GM21515 (cell line): Measurements from ENCODE around the gene PBX3.

Experiments used
- ATAC-seq: cut with Tn5 transposase; IDR thresholded peaks from one replicate; pipeline ENCODE4 v1.9.1; 2021; ENCODE audit not compliant: unreplicated experiment

PBX3 gene

GRCh38 chr9:125968714-125969374 lies 221.7 kb downstream of the PBX3 start:
- ATAC-seq = no peak

DNA sequence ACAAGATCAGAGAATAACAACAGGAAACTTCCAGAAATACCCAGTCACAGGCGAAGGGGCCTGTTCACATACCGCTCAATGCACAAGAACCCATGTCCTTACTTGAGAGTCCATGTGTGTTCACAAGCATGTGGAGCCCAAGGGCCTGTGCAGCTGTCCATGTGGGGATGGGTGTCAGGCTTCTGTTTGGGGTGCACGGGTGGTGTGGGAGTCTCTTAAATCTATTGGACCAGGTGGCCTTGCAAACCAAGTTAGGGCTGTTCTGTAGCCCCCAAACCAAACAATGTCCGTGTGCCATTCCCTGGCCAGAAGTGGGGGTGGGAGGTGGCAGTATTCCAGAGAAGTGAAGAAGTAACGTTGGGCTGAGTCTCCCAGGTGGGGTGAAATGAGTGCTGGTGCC lies 222.3 kb downstream of the PBX3 start:
- no peak for ATAC-seq

GRCh38 chr9:125969868-125970267 lies 222.7 kb downstream of the PBX3 start:
- ATAC-seq = no peak

DNA sequence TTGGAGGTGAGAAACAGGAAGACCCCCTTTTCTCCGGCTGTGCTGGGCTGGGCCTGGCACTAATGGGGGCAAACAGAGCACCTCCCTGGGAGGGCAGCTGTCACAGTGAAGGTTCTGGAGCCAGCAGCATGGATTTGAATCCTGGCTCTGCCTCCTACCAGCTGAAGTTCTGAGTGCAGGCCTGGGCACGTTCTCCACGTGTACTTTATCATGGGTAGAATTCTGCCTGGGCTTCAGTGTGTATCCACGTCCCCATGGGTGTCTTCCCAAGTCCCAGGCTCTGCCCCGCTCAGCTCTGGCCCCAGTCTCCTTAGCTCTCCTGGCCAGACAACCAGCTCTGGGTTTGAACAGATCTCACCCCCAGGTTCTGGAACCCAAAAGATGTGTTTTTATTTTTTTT lies 223.2 kb downstream of the PBX3 start:
- no peak for ATAC-seq

GRCh38 chr9:125971050-125971449 lies 223.9 kb downstream of the PBX3 start:
- ATAC-seq = no peak

- ATAC-seq = no peak
Observed at GRCh38 chr9:125972012-125972729, 225.0 kb downstream of the PBX3 start.

GRCh38 chr9:125973547-125973946 lies 226.4 kb downstream of the PBX3 start:
- no peak for ATAC-seq

GRCh38 chr9:125974705-125975104 lies 227.5 kb downstream of the PBX3 start:
- no peak for ATAC-seq

GRCh38 chr9:125977223-125977622 lies 230.1 kb downstream of the PBX3 start:
- no peak for ATAC-seq

DNA sequence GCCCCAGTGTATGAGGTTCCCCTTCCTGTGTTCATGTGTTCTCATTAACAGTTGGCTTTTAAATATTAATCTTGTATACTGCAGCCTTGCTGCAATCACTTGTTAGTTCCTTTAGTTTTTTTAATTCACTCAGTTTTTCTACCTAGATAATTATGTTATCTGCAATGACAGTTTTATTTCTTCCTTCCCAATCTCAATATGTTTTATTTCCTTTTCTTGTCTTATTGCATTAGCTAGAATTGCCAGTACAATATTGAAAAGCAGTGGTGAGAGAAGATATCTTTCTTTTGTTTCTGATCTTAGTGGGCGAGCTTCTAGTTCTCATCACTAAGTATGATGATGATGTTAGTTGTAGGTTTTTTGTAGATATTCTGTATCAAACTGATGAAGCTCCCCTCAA lies 232.2 kb downstream of the PBX3 start:
- ATAC-seq = no peak

GRCh38 chr9:125982798-125983406 lies 235.7 kb downstream of the PBX3 start:
- no peak for ATAC-seq

DNA sequence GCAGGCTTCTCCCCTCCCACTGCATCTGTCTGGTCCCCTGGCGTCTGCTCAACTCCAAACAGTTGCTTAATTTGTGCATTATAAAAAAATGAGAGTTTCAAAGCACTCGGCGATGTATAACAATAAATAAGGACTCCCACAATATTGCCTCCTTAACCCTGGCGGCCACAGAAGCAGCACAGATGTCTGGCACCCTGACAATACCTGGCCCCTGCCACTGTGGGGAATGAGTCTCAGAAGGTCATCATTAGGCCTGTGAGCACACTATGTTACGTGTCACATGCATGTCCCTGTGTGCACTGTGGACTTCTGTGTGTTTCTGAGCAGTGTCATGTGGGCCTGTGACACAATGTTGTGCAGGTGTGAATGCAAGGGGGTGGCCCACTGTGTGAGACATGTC lies 236.5 kb downstream of the PBX3 start:
- ATAC-seq = no peak

GRCh38 chr9:125984461-125984860 lies 237.3 kb downstream of the PBX3 start:
- no peak for ATAC-seq

- ATAC-seq = no peak
Observed at GRCh38 chr9:125985142-125985997, 238.2 kb downstream of the PBX3 start.

DNA sequence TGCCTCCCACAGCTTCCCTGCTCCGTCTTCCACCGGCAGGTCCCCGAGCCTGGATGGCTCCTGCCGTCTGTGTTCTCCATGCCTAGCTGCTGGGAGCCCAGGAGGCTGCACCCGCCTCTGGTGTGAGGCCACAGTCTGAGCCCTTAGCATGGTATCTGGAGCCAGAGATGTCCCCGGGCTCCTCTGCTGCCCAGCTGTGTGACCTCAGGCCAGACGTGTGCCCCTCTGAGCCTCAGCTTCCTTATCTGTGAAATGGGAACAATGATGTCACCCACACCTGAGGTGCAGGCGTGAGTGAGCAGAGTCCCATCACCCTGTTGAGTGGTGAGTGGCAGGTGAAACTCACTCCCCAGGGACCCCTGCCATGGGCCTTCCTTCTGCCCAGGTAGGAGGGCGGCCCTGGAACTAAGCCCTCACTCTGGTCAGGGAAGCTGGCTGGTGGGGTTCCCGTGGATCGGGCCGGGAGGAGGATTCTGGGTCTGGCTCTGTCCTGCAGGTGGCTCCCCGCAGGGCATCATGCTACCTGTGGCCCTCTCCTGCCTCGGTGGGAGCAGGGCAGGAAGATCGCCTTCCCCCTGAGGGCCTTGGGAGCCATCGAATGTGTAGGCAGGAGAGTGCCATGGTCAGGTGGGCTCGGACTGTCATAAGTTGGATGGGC lies 239.0 kb downstream of the PBX3 start:
- ATAC-seq = no peak

- ATAC-seq = no peak
Observed at GRCh38 chr9:125986966-125987365, 239.8 kb downstream of the PBX3 start.

- no peak for ATAC-seq
Observed at GRCh38 chr9:125987420-125987819, 240.2 kb downstream of the PBX3 start.

- ATAC-seq = no peak
Observed at GRCh38 chr9:125988479-125989050, 241.4 kb downstream of the PBX3 start.

GRCh38 chr9:125989090-125989501 lies 241.9 kb downstream of the PBX3 start:
- ATAC-seq = no peak

DNA sequence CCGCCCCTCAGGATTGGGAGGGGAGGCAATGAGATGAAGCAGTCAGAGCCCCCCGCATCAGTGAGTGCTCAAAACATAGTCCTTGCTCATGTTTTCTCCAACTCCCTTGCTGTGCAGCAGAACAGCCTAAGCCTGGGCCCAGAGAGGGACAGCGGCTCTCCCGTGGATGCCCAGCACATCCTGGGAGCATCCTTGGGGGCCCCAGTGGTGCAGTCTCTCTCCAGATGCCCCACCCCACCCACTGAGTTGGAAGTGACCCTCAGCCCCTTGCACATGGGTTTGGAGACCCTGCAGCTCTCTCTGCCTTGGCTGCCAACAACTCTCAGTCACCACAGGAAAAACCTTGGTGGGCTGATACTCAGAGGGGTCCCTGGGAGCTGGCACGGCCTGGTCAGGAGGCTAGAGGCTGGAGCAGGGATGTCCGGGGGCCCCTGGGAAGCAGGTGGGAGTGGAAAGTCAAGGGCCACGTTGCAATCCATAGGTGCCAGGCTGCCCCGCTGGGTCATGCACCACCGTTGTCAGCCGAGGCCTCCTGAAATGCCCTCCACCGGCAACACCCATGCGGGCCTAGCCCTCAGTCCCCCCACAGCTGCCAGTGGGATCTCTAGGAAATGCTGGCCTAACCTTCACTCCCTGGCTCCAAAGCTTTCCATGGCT lies 242.5 kb downstream of the PBX3 start:
- no peak for ATAC-seq
